SK-N-SH (cell line): Measurements from ENCODE around the gene FBXO47. TPM values are rescaled to one million over a fixed set of nuclear protein-coding genes. Genes with fewer than 3 reads are reported as not detected.
"Not testable (repeated sequence)": the region's sequence is repeated elsewhere in the genome, so short reads cannot be mapped to it uniquely, and the experiment has no call there.

Experiments
- CTCF ChIA-PET: fragments of 300-600, 350-600 bp; formaldehyde crosslinking; extraction: SDS; loops from one replicate; lab custom pipeline; 2021; lab: Yijun Ruan, JAX
- POLR2A ChIA-PET: fragments of 350-600 bp; sonication (Branson Sonifier 250); formaldehyde crosslinking; extraction: SDS; loops from one replicate; lab custom pipeline; 2020; ENCODE audit warnings: antibody characterized with exemption, inconsistent platforms; lab: Yijun Ruan, JAX
- DNase-seq: peaks from one replicate; pipeline ENCODE4 v3.0.0; 2012
- H2AFZ ChIP-seq: fragments of 200-600 bp; sonication (generic); 2 replicates; pipeline ENCODE4 v1.8.1; 2016; ENCODE audit warnings: antibody characterized with exemption, mild to moderate bottlenecking, low read depth
- H3F3A ChIP-seq: fragments of 200-600 bp; sonication (generic); replicated peaks from 2 replicates; pipeline ENCODE3; 2016; ENCODE audit warnings: antibody characterized with exemption, mild to moderate bottlenecking; ENCODE audit not compliant: insufficient read depth
- H3K27ac ChIP-seq, 2 experiments: fragments of 200-500 bp in 1 of 2; fragments of 200-600 bp in 1 of 2; sonication (Bioruptor generic) in 1 of 2; sonication (generic), shearing (Covaris generic) in 1 of 2; 2 replicates each; pipeline versions ENCODE4 v1.5.1 to v1.6.1; 2014 to 2016; ENCODE audit warnings: low read depth in 2 of 2, inconsistent platforms in 1 of 2, low read length in 1 of 2, mild to moderate bottlenecking in 1 of 2, mixed read lengths in 1 of 2
- H3K27me3 ChIP-seq: fragments of 200-600 bp; sonication (generic), shearing (Covaris generic); 2 replicates; pipeline ENCODE4 v1.6.1; 2016; ENCODE audit warnings: mixed run types; ENCODE audit not compliant: insufficient read depth
- H3K36me3 ChIP-seq, 2 experiments: fragments of 200-500 bp in 1 of 2; fragments of 200-600 bp in 1 of 2; sonication (Bioruptor generic) in 1 of 2; sonication (generic) in 1 of 2; replicated peaks in 1 of 2; 2 replicates each; pipeline versions ENCODE3 to v1.5.1; 2014 to 2016; ENCODE audit warnings: low read length in 1 of 2, mild to moderate bottlenecking in 1 of 2; ENCODE audit not compliant: insufficient read depth in 2 of 2, control insufficient read depth in 1 of 2
- H3K4me1 ChIP-seq, 2 experiments: fragments of 200-500 bp in 1 of 2; fragments of 200-600 bp in 1 of 2; sonication (Bioruptor generic) in 1 of 2; sonication (generic), shearing (Covaris generic) in 1 of 2; 2 replicates each; pipeline versions ENCODE4 v1.5.1 to v1.6.1; 2014 to 2016; ENCODE audit warnings: low read depth in 1 of 2, low read length in 1 of 2, mixed run types in 1 of 2; ENCODE audit not compliant: insufficient read depth in 2 of 2, control insufficient read depth in 1 of 2
- H3K4me2 ChIP-seq: fragments of 200-600 bp; sonication (generic), shearing (Covaris generic); 2 replicates; pipeline ENCODE4 v1.6.1; 2017; ENCODE audit warnings: mixed run types
- H3K4me3 ChIP-seq, 2 experiments: fragments of 200-500 bp in 1 of 2; fragments of 200-600 bp in 1 of 2; sonication (Bioruptor generic) in 1 of 2; sonication (generic), shearing (Covaris generic) in 1 of 2; 2 replicates each; pipeline versions ENCODE4 v1.5.1 to v1.8.1; 2014 to 2016; ENCODE audit warnings: low read depth in 2 of 2, inconsistent platforms in 1 of 2, low read length in 1 of 2, mild to moderate bottlenecking in 1 of 2, mixed read lengths in 1 of 2, moderate library complexity in 1 of 2
- H3K79me2 ChIP-seq: fragments of 200-600 bp; sonication (generic); 2 replicates; pipeline ENCODE4 v1.8.1; 2017; ENCODE audit warnings: mild to moderate bottlenecking; ENCODE audit not compliant: insufficient read depth
- H3K9ac ChIP-seq: fragments of 200-600 bp; sonication (generic); 2 replicates; pipeline ENCODE4 v1.6.1; 2017; ENCODE audit warnings: mixed run types
- H3K9me2 ChIP-seq: fragments of 200-600 bp; sonication (generic); 2 replicates; pipeline ENCODE4 v1.6.1; 2017; ENCODE audit warnings: mixed run types
- H3K9me3 ChIP-seq: fragments of 200-600 bp; sonication (generic); 2 replicates; pipeline ENCODE4 v1.6.1; 2017; ENCODE audit warnings: mixed run types, mild to moderate bottlenecking, moderate library complexity
- H4K20me1 ChIP-seq: fragments of 200-600 bp; sonication (generic); 2 replicates; pipeline ENCODE4 v1.6.1; 2017; ENCODE audit warnings: mild to moderate bottlenecking, mixed run types; ENCODE audit not compliant: insufficient read depth
- CTCF ChIP-seq: fragments of 200-600 bp; sonication (generic); IDR thresholded peaks from 2 replicates; pipeline ENCODE4 v1.6.1; 2017; ENCODE audit warnings: antibody characterized with exemption, mild to moderate bottlenecking, moderate library complexity
- GABPA ChIP-seq: IDR thresholded peaks from 2 replicates; pipeline ENCODE4 v1.4.0; 2012; ENCODE audit warnings: low read depth, mild to moderate bottlenecking
- GATA2 ChIP-seq: sonication (generic); formaldehyde crosslinking; IDR thresholded peaks from 2 replicates; pipeline ENCODE4 v1.5.0; 2020; ENCODE audit warnings: mild to moderate bottlenecking, missing genetic modification reagents
- NFIC ChIP-seq: IDR thresholded peaks from 2 replicates; pipeline ENCODE4 v1.4.0; 2012; ENCODE audit warnings: borderline replicate concordance
- NRF1 ChIP-seq: IDR thresholded peaks from 2 replicates; pipeline ENCODE4 v1.6.1; 2012; ENCODE audit warnings: low read depth, mild to moderate bottlenecking, low read length
- REST ChIP-seq: IDR thresholded peaks from 2 replicates; pipeline ENCODE4 v1.6.1; 2012; ENCODE audit warnings: mild to moderate bottlenecking, low read depth, low read length, moderate library complexity
- RXRA ChIP-seq: IDR thresholded peaks from 2 replicates; pipeline ENCODE4 v1.4.0; 2012; ENCODE audit warnings: low read depth, mild to moderate bottlenecking, borderline replicate concordance
- TCF12 ChIP-seq: IDR thresholded peaks from 2 replicates; pipeline ENCODE4 v1.4.0; 2012
- WGBS: methylation state at CpG from one replicate; pipeline ENCODE4 v1.1.6; 2017; ENCODE audit warnings: low lambda C conversion rate; 5-methylcytosine and 5-hydroxymethylcytosine counted together
- polyA plus RNA-seq, 3 experiments: library from polyadenylated mRNA; depleted of rRNA; stranded (reverse); fragments of >200 nt; gene quantifications; 2 replicates each; pipeline ENCODE4 v1.2.3, GENCODE V29; 2012

The FBXO47 gene
- polyA plus RNA-seq, 1 of the 3 experiments (the other 2 are of a cell fraction), result not detected

- Histone ChIP-seq H3K9ac (no peak overlapping the region), H3F3A (peaks cover 7% of the 10 kb centered on the region), H3K9me3 (no peaks in the 10 kb centered on the region), H3K79me2 (no peaks in the 10 kb centered on the region), H3K9me2 (no peaks in the 10 kb centered on the region), H3K4me1 (peaks cover 0 to 12% of the 10 kb centered on the region in 2 experiments; a peak in 2 of 4 replicates)
- CTCF ChIA-PET, result interaction anchor here (1.1 to 6.0 kb wide), 7 partner anchors 9 to 251 kb away, joined by 3 to 174 read pairs (median 4); partner anchors contain the start of gene PLXDC1
- DNase-seq, result peak; percentile 33
- TF ChIP-seq GABPA (no peak), NFIC (peak; percentile 69), TCF12 (peak; percentile 60)
- TF ChIP-seq, all 33 proteins: peak for 2
- Histone ChIP-seq H3K27me3 (no peaks in the 10 kb centered on the region), H3K36me3 (no peaks in the 10 kb centered on the region), H3K4me2 (peak overlapping the region; percentile 44; the same call in 1 of the 2 replicates), H2AFZ (peak overlapping the region; percentile 46; the same call in 1 of the 2 replicates), H3K4me3 (no peak overlapping the region), H3K27ac (peak overlapping the region in 1 of 2 experiments; percentile 41; a peak in 3 of 4 replicates), H4K20me1 (no peaks in the 10 kb centered on the region)
- POLR2A ChIA-PET, result no interaction called here
- 18% methylated on average over 3 of the region's 3 CpGs for WGBS
Observed at GRCh38 chr17:38980490-38981217, 13.5 kb upstream of the FBXO47 start.

GRCh38 chr17:38978180-38978579, 11.0 kb upstream of the FBXO47 start:
- H3K4me2 ChIP-seq, result no peak overlapping the region
- no peak for DNase-seq
- peaks cover 0 to 12% of the 10 kb centered on the region in 2 experiments; a peak in 2 of 4 replicates for H3K4me1 ChIP-seq
- H3K9me3 ChIP-seq, result no peaks in the 10 kb centered on the region
- no peak overlapping the region for H3K27ac ChIP-seq
- H3K9me2 ChIP-seq, result no peaks in the 10 kb centered on the region
- TF ChIP-seq GATA2 (CRISPR knock-in tag) (no peak), REST (no peak), CTCF (no peak), RXRA (no peak), NRF1 (no peak), GABPA (no peak)
- no peaks in the 10 kb centered on the region for H3K36me3 ChIP-seq
- H4K20me1 ChIP-seq, result no peaks in the 10 kb centered on the region
- POLR2A ChIA-PET, result interaction anchor here (1.0 kb wide), 1 partner anchor 125 kb away, joined by 4 read pairs; no protein-coding TSS in a partner anchor
- no peaks in the 10 kb centered on the region for H3K27me3 ChIP-seq
- no peak overlapping the region for H2AFZ ChIP-seq
- H3K79me2 ChIP-seq, result no peaks in the 10 kb centered on the region
- CTCF ChIA-PET, result interaction anchor here (0.8 to 3.7 kb wide), 5 partner anchors 15 to 197 kb away, joined by 3 to 18 read pairs (median 3); partner anchors contain the start of gene ARL5C
- H3K4me3 ChIP-seq, result no peak overlapping the region
- WGBS, result 91% methylated on average over 4 of the region's 4 CpGs
- H3F3A ChIP-seq, result peaks cover 7% of the 10 kb centered on the region
- no peak overlapping the region for H3K9ac ChIP-seq

- peaks cover 12% of the 10 kb centered on the region for H3F3A ChIP-seq
- H3K4me2 ChIP-seq, H3K4me3 ChIP-seq, H3K4me1 ChIP-seq, H3K9ac ChIP-seq, H2AFZ ChIP-seq, H3K27ac ChIP-seq, H3K79me2 ChIP-seq, H3K9me2 ChIP-seq, H3K9me3 ChIP-seq, H3K27me3 ChIP-seq, H3K36me3 ChIP-seq, POLR2A ChIA-PET, DNase-seq, H4K20me1 ChIP-seq: not testable (repeated sequence)
- WGBS, result 71% methylated on average over 6 of the region's 6 CpGs
- CTCF ChIA-PET, result interaction anchor here (1.1 to 1.7 kb wide), 2 partner anchors 95 to 177 kb away, joined by 4 to 5 read pairs; no protein-coding TSS in a partner anchor
Observed at GRCh38 chr17:38976187-38976551, 9.0 kb upstream of the FBXO47 start.
